ENCODE data around the gene GM2A. TPM values are rescaled to one million over a fixed set of nuclear protein-coding genes. Genes with fewer than 3 reads are reported as not detected.
"Not testable (repeated sequence)": the region's sequence is repeated elsewhere in the genome, so short reads cannot be mapped to it uniquely, and the experiment has no call there.

The GM2A gene
- polyA plus RNA-seq, 3 donors = 27.2 to 29.3 (median 27.4) TPM

DNA sequence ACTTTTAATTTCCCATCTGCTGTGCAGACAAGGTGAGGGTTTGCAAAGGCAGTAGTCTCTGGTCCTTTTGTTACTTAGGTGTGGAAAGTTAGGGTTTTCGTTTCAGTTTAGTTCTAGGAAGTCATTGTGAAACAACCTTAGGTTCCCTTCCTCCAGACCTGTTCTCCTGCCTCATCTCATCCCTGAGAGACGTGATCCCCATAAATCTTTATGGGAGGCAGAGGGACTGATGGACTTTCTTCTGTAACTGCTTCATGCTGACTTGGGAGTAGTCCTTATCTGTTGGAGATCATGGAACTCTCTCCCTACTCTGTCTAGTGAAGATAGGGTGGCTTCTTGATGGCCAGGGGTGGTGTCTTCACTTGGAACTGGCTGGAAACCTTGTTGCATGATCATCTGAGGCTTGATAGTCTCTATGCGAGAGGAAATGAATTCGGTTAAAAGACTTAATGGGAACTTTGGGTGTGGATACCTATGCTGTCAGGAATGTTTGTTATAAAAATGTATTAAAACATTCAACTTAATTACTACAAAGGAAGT is 7.2 kb upstream of the GM2A start:
- DNase-seq = no peak

DNA sequence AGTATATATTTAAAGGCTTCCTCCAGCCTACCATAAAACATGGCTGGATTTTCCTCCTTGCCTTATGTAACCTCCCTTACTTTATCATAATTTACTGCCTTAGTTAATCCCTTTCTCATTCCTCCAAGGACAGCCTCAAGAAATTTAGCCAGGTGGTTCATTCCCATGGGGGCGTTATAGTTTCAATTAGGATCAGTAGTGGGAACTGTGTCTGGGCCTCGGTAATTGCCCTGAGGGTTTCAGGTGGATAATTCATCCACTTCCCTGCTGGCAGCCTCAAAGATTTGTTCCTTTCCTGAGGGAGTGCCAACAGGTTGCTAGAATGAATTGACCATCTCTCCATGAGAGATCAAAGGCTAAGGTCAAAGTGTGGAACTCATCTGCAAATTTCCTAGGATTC is 4.3 kb upstream of the GM2A start:
- no peak for DNase-seq

DNA sequence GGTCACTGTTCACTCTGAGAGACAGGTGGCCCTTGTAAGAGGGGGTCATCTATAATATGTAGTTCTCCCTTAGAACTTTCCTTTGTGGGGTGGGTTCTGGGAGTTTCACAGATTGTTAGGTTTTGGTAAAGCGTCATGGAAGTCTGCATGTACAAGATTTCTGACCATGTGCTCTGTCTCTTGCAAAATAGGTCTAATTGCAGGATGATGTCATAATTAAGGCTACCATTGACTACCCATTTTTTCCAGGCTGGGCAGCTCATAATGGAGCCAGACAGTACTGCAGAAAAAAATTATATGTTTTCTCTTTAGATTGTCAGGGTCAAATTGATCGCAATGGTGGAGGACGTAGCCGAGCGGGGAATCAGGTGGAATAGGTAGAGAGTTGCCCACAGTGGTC is 3.7 kb upstream of the GM2A start:
- no peak for DNase-seq

DNA sequence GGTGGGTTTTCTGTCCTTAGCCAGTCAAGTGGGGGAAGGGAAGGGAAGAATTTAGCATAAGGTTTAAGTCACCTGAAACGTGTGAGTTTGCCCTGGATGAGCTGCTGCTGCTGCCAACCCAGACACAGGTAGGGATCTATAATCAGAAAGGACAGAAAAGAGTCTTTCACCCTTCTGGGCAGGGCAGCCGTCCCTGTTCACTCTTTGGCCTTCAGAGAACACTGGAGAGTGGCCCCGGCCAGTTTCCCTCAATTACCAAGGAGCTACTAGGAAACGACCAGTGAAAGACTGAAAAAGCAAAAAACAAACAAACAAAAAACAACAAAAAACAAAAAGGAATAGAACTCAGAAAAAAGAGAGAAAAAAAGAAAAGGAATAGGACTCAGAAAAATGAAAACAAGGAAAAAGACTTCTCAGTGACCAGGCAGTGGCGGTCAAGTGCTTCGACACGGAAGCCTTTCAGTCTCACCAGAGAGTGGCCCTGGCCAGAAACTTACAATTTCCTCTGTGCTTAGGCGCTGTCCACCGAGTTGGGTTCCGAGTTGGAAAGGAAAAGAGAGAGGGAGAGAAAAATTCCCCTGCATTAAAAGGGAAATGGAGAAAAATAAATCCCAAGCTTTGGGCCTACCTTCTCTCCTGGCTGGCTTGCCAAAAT is 2.5 kb upstream of the GM2A start:
- no peak for DNase-seq

DNA sequence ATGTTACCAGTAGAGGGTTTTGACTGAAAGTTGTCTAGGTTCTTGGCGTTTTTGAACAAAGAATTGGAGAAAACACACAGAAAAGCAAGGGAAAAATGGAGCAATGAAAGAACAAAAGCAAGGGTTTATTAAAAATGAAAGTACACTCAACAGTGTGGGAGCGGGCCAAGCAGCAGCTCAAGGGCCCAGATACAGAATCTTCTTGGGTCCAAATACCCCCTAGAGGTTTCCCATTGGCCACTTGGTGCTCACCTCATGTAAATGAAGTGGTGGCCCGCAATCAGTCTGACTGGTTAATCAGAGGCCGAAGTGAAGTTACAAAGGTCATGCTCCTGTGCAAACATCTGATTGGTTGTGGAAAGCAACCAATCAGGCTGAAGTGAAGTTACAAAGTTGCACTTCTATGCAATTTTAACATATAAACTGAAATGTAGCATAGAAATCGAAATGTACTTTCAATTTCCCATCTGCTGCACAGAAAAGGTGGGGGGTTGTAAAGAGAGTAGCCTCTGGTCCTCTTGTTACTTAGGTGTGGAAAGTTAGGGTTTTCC is 1.9 kb upstream of the GM2A start:
- DNase-seq = no peak

DNA sequence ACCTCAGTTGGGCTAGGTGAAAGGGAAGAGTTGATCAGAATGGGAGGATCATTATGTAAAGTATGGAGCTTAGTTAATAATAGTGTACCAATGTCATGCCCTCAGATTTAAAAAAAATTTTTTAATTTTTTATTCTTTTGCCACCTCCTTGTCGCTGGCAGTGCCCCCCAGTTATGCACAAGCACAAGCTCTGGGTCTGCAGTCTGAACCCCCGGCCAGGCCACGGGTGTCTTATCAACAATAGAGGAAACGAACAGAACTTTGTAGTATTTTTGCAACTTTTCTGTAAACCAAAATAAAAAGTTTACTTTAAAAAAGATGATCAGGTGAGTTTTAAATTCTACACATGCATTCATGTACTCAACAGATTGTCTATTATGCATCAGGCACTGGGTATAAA is 1.4 kb upstream of the GM2A start:
- DNase-seq = no peak

DNA sequence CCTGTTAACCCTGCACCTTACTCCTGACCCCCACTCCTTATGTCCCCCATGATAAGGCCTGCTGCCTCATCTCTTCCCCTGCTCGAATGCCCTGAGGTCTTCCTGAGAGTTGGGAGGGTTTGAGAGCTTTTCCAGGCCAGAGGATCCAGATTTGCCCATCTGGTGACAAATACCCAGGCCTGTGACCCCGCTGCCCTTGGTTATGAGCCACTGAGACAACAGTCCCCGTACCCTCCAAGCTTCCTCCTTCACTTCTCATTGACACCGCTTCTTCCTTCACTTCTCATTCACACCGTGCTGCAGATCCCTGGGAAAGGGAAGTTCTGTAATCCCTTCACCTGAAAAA is 593 bp downstream of the GM2A start:
- DNase-seq = no peak

DNA sequence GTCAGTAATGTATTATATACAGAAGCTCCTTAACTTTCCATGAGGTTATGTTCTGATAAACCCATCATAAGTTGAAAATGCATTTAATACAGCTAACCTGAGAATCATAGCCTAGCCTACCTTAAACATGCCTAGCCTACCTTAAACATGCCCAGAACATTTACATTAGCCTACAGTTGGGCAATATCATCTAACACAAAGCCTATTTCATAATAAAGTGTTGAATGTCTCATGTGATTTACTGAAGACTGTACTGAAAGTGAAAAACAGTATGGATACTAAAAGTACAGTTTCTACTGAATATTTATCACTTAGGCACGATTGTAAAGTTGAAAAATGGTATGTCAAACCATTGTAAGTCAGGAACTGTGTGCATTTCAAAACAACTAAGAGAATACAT is 1.6 kb downstream of the GM2A start:
- DNase-seq = no peak

DNA sequence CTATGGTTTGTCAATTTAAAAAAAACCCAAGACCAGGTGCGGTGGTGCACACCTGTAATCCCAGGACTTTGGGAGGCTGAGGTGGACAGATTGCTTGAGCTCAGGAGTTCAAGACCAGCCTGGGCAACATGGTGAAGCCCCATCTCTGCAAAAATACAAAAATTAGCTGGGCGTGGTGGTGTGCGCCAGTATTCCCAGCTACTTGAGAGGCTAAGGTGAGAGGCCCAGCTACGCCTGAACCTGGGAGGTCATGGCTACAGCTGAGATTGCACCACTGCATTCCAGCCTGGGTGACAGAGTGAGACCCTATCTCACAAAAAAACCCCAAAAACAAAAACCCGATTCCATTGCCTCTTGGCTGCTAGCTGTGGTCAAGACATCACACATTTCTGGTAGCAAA is 2.0 kb downstream of the GM2A start:
- not testable (repeated sequence) for DNase-seq

DNA sequence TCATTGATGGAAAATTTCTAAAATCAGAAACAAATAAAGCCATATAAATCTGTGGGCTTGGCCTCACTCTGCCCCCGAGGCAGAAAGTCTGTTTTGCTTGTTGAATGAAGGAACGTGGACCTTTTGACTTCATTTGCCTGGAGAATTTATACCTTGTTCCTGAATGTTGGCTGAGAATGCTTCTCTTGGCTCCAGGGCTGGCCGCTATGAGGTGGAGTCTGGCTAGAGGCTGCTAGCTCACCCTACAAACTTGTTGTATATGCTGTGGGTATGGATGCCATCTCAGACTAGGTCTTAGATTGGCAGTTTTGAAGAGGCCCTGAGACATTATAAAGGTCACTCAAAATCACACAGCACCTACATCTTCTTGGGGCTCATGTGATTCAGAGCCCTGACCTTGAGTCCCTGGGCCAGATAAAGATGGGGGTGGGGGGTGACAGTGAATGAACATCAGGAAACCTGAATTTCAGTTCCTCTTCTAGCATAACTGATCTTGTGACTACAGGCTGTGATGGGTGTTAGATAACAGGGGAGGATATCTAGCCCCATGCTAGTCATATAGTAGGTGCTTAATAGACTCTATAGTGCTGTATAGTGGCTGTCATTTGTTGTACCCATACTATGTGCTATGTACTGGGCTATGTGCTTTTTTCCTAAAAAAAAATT is 2.8 kb downstream of the GM2A start:
- no peak for DNase-seq

DNA sequence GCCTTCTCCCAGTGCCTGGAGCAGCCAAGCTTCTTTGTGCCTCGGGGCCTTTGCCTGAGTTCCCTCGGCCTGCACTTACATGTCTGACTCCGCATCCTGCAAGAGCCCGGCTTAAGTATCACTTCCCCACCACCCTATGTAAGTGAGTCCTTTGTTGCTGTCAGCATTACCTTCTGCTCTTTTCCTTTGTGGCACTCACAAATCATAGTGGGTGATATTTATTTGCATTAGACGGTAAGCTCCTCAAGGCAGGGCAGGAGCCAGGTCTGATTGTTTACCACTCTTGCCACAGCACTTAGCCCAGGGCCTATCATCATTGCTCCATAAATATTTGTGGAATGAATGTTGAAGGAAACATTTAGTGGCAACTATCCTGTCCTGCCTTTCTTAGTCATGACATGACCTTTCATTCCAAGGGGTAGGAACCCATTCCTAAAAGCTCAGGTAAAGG is 4.8 kb downstream of the GM2A start:
- DNase-seq = no peak

DNA sequence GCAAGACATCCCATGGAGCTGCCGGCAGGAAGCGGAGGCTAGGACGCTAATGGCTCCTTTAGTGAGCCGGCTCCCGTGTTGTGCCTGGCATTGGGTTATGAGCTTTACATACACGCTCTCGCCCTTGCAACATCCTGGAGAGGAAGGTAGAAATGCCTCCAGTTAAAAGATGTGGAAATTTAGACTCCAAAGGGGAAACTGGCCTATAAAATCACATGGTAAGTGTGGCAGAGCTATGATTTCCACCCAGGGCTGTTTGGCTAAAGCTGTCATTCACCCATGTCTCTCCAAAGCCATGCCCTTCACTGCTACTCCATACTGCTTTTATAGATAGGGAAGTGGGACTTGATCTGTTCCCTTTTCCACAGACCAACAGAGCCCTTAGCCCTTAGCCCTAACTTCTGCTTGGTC is 5.2 kb downstream of the GM2A start:
- no peak for DNase-seq

DNA sequence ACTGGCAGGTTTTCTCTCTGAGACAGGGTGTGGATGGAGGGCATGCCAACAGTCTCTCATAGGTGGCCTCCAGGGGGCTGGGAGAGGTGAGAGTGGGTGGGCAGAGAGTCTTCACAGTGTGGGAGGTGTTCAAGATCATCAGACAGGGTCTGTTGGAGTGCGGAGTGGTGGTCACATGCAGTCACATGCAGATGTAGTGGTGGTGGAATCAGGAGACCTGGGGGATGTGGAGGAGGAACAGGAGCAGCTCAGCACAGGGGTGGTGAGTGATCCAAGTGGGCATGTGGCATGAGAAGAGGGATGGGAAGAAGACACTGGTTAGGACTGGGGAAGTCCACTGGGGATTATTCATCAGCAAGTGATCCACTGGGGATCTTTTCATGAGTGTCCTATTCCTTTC is 5.8 kb downstream of the GM2A start:
- no peak for DNase-seq

DNA sequence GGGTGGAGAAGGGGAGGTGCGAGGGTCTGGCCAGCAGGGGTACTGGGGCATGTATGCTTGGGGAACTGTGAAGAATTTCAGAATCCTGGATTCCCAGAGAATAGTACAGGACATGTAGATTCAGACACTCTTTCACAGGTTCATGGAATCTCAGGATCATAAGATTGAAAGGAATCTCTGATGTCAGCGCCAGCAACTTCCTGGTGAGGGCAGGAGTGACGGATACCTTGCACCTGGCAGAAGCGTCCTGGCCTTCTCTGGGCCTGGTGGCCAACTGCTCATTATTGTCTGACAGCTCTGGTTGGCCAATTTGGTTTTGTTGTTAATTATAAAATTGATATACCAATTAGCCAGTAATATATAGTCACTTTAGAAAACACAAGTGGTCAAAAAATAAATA is 6.9 kb downstream of the GM2A start:
- DNase-seq = no peak

DNA sequence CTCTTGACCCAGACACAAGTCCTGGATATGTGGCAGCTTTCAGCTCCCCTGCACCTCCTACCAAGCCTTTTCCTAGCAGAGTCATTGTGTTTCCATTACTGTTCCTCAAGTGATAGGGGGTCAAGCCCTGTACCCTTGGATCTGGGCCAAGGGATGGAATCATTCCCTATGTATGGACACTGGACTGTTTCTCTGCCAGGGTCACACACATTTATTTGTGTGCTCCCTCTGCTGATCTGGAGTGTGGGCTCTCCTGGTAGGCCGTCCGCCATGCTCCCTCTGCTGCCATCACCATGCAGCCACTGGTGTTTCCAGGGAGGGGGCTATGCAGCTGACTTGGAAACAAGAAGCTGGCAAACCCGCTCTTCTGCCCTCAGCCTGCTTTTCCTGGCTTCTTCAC is 9.5 kb downstream of the GM2A start:
- no peak for DNase-seq

DNA sequence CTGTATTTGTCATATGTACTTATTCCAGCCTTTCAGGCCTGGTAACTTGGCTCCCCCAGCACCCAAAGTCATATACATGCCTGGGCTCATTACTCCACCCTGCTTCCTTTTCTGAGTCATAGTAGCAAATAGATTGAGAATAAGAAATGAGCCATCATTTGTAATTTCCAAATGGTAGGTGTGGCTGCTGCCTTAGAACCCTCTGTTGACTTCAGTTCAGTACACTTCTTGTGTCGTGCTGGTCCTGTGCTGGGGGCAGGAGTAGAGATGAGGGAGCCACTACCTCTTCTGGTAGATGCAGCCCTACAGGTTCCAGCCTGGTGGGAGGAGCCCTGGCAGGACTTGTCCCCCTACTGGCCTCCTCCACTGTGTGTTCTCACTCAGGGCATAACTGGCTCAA is 11.1 kb downstream of the GM2A start:
- DNase-seq = no peak

DNA sequence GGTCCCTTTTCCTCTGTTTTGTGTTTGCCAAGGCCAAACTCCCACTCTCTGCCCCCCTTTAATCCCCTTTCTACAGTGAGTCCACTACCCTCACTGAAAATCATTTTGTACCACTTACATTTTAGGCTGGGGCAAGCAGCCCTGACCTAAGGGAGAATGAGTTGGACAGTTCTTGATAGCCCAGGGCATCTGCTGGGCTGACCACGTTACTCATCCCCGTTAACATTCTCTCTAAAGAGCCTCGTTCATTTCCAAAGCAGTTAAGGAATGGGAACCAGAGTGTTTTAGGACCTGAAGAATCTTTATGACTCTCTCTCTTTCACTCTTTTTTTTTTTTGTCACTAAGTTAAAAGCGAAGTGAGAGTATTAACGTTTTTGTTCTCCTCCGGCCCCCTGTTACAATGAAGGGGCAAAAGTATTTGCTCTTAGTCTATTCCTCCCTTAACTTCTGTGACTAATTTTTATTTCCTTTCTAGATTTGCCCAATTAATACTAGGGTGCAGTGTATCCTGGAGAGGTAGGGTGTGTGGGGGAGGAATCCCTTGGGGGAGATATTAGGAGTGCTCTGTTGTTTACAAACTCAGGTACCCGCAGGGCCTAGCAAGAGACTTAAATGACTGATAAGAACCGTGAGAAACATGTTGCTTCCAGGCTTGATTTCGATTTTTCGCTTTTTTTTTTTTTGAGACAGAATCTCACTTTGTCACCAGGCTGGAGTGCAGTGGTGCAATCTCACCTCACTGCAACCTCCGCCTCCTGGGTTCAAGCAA is 14.7 kb downstream of the GM2A start:
- DNase-seq = no peak

DNA sequence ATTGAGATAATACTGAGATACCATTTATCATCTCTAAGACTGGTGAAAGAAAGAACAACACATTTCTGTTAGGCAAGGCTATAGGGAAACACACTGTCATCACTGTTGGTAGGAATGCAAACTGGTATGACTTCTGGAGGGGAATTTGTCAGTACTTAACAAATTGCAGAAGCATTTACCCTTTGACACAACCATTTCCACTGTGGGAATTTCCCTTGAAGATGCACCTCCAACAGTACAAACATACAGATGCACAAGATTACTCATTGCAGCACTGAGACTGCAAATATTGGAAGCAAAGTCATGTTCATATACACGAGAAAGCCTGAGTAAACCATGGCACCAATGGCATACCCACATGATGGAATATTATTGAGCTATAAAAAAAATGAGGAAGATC is 17.6 kb downstream of the GM2A start:
- DNase-seq = no peak

DNA sequence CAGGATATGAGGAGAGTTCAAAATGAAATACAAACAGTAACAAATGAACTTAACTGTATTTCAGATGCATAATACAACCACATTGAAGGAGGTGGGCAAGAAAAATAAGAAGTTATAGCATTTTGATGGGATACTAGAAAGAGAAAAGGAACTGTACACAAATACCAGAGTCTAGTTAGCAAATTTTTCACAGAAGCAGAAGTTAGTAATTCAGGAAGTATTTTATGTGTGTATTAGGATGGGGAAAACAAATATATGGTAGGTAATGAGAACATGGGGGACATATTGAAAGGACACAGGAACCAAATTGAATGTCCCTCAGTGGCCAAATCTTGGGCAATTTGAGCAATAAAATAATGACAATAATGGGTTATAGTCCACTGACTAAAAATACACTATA is 18.4 kb downstream of the GM2A start:
- no peak for DNase-seq

DNA sequence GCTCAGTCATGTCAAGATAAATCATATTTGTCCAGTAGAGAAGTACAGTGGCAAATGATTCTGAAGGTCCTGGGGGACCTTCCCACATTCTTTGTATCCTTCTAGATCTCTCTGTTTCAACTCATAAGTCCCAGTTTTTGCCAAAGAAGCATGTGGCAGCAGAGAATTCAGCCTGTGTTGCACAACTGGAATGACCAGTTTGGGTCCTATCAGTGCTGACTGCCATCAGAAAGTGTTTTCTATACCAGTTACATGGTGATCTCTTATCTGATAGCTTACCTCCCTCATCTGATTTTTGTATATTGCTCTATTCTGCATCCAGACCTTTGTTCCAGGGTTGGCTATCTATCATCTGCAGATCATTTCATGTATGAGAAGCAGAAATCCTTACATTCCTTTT is 21.7 kb downstream of the GM2A start:
- DNase-seq = no peak

DNA sequence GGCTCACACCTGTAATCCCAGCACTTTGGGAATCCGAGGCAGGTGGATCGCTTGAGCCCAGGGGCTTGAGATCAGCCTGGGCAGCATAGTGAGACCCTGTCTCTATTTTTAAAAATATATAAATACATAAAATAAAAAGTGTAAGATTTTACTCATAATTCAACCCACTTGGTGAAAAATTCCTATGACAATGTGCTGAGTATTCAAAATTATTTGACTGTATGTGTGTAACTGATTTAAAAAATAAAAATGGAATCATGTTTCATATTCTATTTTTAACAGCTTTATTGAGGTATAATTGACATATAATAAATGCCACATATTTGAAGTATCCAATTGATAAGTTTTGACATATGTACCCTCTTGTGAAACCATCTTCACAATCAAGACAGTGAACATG is 22.8 kb downstream of the GM2A start:
- DNase-seq = no peak

DNA sequence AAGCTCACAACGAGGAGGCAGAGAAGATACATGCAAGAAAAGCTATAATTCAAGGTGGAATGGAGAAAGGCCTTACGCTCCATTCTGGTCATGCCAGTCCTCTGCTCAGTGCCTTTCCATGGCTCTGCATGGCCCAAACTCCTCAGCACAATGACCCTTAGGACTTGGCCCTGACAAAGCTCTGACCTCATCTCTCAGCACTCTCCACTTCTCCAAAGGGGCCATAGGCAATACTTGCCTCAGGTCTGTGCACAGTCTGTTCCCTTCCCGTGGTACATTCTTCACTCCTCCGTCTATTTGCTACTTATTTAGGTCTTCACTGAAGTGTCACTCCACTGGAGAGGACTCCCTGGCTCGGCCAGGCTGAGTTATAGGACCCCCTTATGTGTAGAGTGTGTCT is 25.9 kb downstream of the GM2A start:
- no peak for DNase-seq

DNA sequence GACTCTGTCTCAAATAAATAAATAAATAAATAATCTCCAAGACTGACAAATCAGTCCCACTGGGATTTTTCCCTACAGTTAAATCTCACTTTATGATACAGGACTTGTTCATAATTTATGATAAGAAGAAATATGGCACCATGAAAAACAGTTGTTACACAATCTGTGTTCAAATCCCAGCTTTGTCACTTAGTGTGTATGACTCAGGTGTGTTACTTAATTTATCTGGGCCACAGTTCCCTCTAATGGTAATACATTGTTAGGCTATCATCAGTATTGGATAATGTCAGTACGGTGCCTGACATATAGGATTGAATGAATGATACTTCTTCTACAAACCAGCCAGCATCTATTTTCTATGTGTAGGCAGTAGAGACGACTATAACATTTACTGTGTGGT is 27.5 kb downstream of the GM2A start:
- DNase-seq = no peak
